K562 (cell line): ENCODE results near the gene KLHDC10. TPM values are rescaled to one million over a fixed set of nuclear protein-coding genes. Genes with fewer than 3 reads are reported as not detected.

Source experiments
- BRCA1 ChIP-seq, 2 experiments: fragments of 450-650 bp in 1 of 2; sonication (generic) in 1 of 2; formaldehyde crosslinking in 1 of 2; IDR thresholded peaks; 2 replicates each; pipeline versions ENCODE4 v1.5.0 to v1.6.1; 2017 to 2020; ENCODE audit warnings: mild to moderate bottlenecking in 1 of 2, missing genetic modification reagents in 1 of 2
- CBX1 ChIP-seq: sonication (generic); IDR thresholded peaks from 2 replicates; pipeline ENCODE4 v1.6.1; 2016; ENCODE audit warnings: antibody characterized with exemption, low read depth, mild to moderate bottlenecking
- EP400 ChIP-seq: fragments of 450-650 bp; IDR thresholded peaks from 2 replicates; pipeline ENCODE4 v1.6.1; 2017; ENCODE audit warnings: antibody characterized with exemption, mild to moderate bottlenecking, moderate library complexity
- MCM3 ChIP-seq: fragments of 450-650 bp; IDR thresholded peaks from 2 replicates; pipeline ENCODE4 v1.6.1; 2016
- NFATC3 ChIP-seq: fragments of 450-650 bp; IDR thresholded peaks from 2 replicates; pipeline ENCODE4 v1.6.1; 2017; ENCODE audit warnings: mild to moderate bottlenecking
- NR3C1 ChIP-seq: sonication (generic); formaldehyde crosslinking; IDR thresholded peaks from 2 replicates; pipeline ENCODE4 v1.8.1; 2022; ENCODE audit warnings: missing genetic modification reagents
- PHF8 ChIP-seq: fragments of 200-600 bp; sonication (generic); IDR thresholded peaks from 2 replicates; pipeline ENCODE4 v1.6.1; 2012; ENCODE audit warnings: mixed run types, mild to moderate bottlenecking, inconsistent platforms, low read length, moderate library complexity, borderline replicate concordance
- PML ChIP-seq: IDR thresholded peaks from 2 replicates; pipeline ENCODE4 v1.6.1; 2012; ENCODE audit warnings: low read length, inconsistent platforms
- SNRNP70 ChIP-seq: fragments of 200-400 bp; formaldehyde crosslinking; optimal IDR thresholded peaks from 2 replicates; pipeline ENCODE3; 2017; ENCODE audit warnings: low read depth, low read length
- ZBTB8A ChIP-seq: fragments of 450-650 bp; IDR thresholded peaks from 2 replicates; pipeline ENCODE4 v1.6.1; 2018; ENCODE audit warnings: mild to moderate bottlenecking, moderate library complexity; ENCODE audit not compliant: partially characterized antibody
- ZNF146 ChIP-seq: IDR thresholded peaks from one replicate; pipeline ENCODE4 v1.6.1; 2018; ENCODE audit warnings: missing compliant biosample characterization; ENCODE audit not compliant: unreplicated experiment
- ZNF197 ChIP-seq: fragments of 200-800 bp; sonication (Bioruptor generic); IDR thresholded peaks from 2 replicates; pipeline ENCODE4 v1.6.1; 2016; ENCODE audit warnings: low read depth, missing genetic modification characterization, missing compliant biosample characterization
- ZSCAN29 ChIP-seq: fragments of 450-650 bp; IDR thresholded peaks from 2 replicates; pipeline ENCODE4 v1.6.1; 2017
- polyA plus RNA-seq, 8 experiments: library from polyadenylated mRNA; depleted of rRNA in 4 of 8; stranded (reverse) in 5 of 8; unstranded in 3 of 8; fragments of >200 nt; fragmentation: Nextera tagmentation in 2 of 8; fragmentation: Illumina TruSeq in 1 of 8; extraction: Ambion mirVana in 2 of 8; extraction: Trizol in 1 of 8; gene quantifications; 2 replicates each; pipeline versions ENCODE4 v1.2.1 to v1.2.3, GENCODE V29; 2011 to 2014; ENCODE audit warnings: inconsistent platforms in 1 of 8, missing spikeins in 1 of 8
- total RNA-seq, 7 experiments: library from RNA; depleted of rRNA in 6 of 7; stranded (reverse); fragments of >200 nt in 6 of 7; fragmentation: Illumina TruSeq in 2 of 7; extraction: Trizol in 2 of 7; gene quantifications; 2 replicates each; pipeline versions ENCODE4 v1.2.1 to v1.2.3, GENCODE V29; 2011 to 2021; ENCODE audit warnings: low replicate concordance in 1 of 7
- TF ChIP-seq, protein P1 (sequence below): fragments of 200-800 bp; sonication (Bioruptor generic); IDR thresholded peaks from 2 replicates; pipeline ENCODE4 v1.6.1; 2016; ENCODE audit warnings: missing genetic modification characterization, missing compliant biosample characterization
- TF ChIP-seq, protein P2 (sequence below), 3 experiments: fragments of 200-800 bp in 1 of 3; fragments of 250-450 bp in 1 of 3; fragments of 450-650 bp in 1 of 3; sonication (Bioruptor Pico) in 1 of 3; sonication (Bioruptor generic) in 1 of 3; formaldehyde crosslinking in 1 of 3; IDR thresholded peaks; 2 replicates each; pipeline versions ENCODE4 v1.6.1 to v1.8.0; 2016 to 2022; ENCODE audit warnings: mild to moderate bottlenecking in 2 of 3, missing genetic modification characterization in 2 of 3, missing compliant biosample characterization in 1 of 3, moderate library complexity in 1 of 3
- TF ChIP-seq, protein P3 (sequence below): fragments of 450-650 bp; IDR thresholded peaks from 2 replicates; pipeline ENCODE4 v1.6.1; 2016; ENCODE audit warnings: low read depth, mild to moderate bottlenecking, moderate library complexity
- TF ChIP-seq, protein P4 (sequence below): fragments of 450-650 bp; IDR thresholded peaks from 2 replicates; pipeline ENCODE4 v1.6.1; 2016; ENCODE audit warnings: missing biosample characterization, missing genetic modification characterization

KLHDC10 gene
- total and polyA plus RNA-seq, 9 of the 15 experiments (the other 6 are each of a cell fraction or from before 2014, with no cell fraction given) = 9.8 to 80.5 (median 31.4) TPM

DNA sequence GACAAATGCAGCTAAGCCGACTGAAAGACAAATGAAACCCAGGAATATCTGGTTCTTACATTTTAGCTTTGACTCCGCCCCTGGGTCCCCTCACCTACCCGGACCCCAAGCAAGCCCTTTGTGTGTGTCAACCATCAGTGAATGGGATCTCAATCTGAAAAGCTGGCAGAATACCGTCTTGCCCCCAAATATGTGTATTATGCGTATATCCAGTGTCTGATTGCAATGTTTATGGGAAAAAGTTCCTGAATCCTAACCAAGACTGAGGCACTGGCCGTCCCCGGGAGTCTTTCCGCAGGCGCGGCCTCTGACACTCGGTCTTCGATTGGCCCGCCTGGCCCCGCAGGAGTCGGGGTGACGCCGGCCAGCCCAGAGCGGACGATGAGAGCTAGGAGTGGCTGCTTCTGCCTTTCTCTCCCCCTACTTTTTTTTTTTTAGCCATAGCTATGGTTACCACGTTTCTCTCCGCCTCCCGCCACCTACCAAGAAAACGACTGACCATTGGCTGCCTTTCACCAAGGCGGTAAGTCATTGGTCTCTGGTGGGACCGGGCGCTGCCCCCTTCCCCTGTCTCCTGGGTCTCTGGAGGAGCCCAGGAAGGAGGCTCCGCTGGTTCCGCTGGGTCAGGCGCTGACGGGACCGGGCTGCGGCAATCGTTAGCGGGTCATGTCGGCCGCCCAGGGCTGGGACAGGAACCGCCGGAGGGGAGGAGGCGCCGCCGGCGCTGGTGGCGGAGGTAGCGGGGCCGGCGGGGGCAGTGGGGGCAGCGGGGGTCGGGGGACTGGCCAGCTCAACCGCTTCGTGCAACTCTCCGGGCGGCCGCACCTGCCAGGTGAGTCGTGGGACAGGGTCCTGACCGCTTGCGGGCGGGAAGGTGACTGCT, at the start of gene KLHDC10 (continued):
- TF ChIP-seq, protein P1, sequence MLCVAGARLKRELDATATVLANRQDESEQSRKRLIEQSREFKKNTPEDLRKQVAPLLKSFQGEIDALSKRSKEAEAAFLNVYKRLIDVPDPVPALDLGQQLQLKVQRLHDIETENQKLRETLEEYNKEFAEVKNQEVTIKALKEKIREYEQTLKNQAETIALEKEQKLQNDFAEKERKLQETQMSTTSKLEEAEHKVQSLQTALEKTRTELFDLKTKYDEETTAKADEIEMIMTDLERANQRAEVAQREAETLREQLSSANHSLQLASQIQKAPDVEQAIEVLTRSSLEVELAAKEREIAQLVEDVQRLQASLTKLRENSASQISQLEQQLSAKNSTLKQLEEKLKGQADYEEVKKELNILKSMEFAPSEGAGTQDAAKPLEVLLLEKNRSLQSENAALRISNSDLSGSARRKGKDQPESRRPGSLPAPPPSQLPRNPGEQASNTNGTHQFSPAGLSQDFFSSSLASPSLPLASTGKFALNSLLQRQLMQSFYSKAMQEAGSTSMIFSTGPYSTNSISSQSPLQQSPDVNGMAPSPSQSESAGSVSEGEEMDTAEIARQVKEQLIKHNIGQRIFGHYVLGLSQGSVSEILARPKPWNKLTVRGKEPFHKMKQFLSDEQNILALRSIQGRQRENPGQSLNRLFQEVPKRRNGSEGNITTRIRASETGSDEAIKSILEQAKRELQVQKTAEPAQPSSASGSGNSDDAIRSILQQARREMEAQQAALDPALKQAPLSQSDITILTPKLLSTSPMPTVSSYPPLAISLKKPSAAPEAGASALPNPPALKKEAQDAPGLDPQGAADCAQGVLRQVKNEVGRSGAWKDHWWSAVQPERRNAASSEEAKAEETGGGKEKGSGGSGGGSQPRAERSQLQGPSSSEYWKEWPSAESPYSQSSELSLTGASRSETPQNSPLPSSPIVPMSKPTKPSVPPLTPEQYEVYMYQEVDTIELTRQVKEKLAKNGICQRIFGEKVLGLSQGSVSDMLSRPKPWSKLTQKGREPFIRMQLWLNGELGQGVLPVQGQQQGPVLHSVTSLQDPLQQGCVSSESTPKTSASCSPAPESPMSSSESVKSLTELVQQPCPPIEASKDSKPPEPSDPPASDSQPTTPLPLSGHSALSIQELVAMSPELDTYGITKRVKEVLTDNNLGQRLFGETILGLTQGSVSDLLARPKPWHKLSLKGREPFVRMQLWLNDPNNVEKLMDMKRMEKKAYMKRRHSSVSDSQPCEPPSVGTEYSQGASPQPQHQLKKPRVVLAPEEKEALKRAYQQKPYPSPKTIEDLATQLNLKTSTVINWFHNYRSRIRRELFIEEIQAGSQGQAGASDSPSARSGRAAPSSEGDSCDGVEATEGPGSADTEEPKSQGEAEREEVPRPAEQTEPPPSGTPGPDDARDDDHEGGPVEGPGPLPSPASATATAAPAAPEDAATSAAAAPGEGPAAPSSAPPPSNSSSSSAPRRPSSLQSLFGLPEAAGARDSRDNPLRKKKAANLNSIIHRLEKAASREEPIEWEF (CRISPR knock-in tag) = no peak
- TF ChIP-seq ZBTB8A (no peak), SNRNP70 (no peak), EP400 (peak; percentile 88), ZNF197 (CRISPR knock-in tag) (no peak; the same call in 1 of the 2 replicates), BRCA1 (IDR thresholded peaks at IDR 0.05) (no peak), BRCA1 (CRISPR knock-in tag; IDR thresholded peaks at IDR 0.05) (no peak), NFATC3 (no peak), MCM3 (no peak), NR3C1 (no peak), CBX1 (peak; percentile 59; the same call in 1 of the 2 replicates), ZNF146 (CRISPR knock-in tag) (no peak), PML (peak; percentile 86), ZSCAN29 (no peak), PHF8 (peak; percentile 73; the same call in 1 of the 2 replicates)
- TF ChIP-seq, protein P2, sequence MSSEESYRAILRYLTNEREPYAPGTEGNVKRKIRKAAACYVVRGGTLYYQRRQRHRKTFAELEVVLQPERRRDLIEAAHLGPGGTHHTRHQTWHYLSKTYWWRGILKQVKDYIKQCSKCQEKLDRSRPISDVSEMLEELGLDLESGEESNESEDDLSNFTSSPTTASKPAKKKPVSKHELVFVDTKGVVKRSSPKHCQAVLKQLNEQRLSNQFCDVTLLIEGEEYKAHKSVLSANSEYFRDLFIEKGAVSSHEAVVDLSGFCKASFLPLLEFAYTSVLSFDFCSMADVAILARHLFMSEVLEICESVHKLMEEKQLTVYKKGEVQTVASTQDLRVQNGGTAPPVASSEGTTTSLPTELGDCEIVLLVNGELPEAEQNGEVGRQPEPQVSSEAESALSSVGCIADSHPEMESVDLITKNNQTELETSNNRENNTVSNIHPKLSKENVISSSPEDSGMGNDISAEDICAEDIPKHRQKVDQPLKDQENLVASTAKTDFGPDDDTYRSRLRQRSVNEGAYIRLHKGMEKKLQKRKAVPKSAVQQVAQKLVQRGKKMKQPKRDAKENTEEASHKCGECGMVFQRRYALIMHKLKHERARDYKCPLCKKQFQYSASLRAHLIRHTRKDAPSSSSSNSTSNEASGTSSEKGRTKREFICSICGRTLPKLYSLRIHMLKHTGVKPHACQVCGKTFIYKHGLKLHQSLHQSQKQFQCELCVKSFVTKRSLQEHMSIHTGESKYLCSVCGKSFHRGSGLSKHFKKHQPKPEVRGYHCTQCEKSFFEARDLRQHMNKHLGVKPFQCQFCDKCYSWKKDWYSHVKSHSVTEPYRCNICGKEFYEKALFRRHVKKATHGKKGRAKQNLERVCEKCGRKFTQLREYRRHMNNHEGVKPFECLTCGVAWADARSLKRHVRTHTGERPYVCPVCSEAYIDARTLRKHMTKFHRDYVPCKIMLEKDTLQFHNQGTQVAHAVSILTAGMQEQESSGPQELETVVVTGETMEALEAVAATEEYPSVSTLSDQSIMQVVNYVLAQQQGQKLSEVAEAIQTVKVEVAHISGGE (CRISPR knock-in tag; IDR thresholded peaks at IDR 0.05) = peak in 1 of 3 experiments; percentile 92; a peak in 2 of 6 replicates
- TF ChIP-seq, protein P3, sequence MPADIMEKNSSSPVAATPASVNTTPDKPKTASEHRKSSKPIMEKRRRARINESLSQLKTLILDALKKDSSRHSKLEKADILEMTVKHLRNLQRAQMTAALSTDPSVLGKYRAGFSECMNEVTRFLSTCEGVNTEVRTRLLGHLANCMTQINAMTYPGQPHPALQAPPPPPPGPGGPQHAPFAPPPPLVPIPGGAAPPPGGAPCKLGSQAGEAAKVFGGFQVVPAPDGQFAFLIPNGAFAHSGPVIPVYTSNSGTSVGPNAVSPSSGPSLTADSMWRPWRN = 0 out of 2 replicates have a peak, but pooled peaks have one; percentile 16
- TF ChIP-seq, protein P4, sequence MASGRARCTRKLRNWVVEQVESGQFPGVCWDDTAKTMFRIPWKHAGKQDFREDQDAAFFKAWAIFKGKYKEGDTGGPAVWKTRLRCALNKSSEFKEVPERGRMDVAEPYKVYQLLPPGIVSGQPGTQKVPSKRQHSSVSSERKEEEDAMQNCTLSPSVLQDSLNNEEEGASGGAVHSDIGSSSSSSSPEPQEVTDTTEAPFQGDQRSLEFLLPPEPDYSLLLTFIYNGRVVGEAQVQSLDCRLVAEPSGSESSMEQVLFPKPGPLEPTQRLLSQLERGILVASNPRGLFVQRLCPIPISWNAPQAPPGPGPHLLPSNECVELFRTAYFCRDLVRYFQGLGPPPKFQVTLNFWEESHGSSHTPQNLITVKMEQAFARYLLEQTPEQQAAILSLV (tag) = no peak
